ENCODE measurements around the gene EIF3I.

DNA sequence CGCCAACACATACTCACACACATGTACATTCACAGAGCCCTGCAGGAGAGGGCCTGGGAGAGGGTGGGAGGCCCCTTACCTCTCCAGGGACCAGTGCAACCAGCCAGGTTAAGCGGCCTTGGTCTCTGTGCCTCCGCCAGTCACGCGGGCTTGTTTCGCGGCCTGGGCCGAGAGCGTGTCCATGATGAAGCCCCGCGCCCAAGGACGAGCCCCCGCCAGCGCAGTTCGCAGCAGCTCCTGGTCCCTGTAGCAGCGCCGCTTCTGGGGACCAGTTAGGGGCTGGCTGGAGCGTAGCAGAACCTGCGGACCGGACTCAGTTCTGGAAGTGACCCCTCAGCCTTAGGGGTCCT, 17.6 kb downstream of the EIF3I start:
- TF ChIP-seq POLR2AphosphoS5 (IDR thresholded peaks at IDR 0.05; ENCODE audit: low read depth, low read length), result no peak
- TF ChIP-seq POLR2A (IDR thresholded peaks at IDR 0.05; ENCODE audit: low read depth, low read length), result no peak
- no peak for TF ChIP-seq TAF1 (IDR thresholded peaks at IDR 0.05; ENCODE audit: borderline replicate concordance, low read depth, low read length)

Data from GM12892 (cell line).